Measurements from ENCODE around the gene PITPNB.

PITPNB gene

GRCh38 chr22:27825174-27825573 lies 93.9 kb downstream of the PITPNB start:
- no peak for DNase-seq

DNA sequence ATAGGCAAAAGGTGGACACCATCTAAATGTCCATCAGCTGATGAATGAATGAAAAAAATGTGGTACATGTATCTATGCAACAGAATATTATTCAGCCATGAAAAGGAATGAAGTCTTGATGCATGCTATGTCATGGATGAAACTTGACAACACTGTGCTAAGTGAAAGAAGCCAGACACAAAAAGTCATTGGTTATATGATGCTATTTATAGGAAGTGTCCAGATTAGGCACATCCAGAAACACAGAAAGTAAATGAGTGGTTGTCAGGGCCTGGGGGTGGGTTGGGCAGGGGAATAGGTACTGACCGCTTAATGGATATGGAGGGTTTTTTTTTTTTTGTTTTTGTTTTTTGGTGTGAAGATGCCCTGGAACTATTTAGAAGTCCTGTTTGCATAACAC lies 95.8 kb downstream of the PITPNB start:
- no peak for DNase-seq

- peak; percentile 66 for DNase-seq
Measured at GRCh38 chr22:27820896-27821866, 97.9 kb downstream of the PITPNB start.

DNA sequence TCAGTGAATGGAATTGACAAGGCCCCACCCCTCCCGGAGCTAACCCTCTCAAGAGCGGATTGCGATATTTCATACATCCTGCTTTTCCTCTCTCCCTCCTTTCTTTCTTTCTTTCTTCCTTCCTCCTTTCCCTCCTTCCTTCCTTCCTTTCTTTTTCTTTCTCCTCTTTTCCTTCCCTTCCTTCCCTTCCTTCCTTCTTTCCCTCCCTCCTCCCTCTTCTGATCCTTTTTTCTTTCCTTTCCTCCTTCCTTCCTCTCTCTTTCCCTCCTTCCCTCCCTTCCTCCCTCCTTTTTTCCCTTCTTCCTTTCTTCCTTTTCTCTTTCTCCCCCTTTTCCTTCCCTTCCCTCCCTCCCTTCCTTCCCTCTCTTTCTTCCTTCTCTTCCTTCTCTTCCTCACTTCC lies 102.5 kb downstream of the PITPNB start:
- no peak for DNase-seq

- no peak for DNase-seq
Measured at GRCh38 chr22:27815826-27816530, 103.1 kb downstream of the PITPNB start.

DNA sequence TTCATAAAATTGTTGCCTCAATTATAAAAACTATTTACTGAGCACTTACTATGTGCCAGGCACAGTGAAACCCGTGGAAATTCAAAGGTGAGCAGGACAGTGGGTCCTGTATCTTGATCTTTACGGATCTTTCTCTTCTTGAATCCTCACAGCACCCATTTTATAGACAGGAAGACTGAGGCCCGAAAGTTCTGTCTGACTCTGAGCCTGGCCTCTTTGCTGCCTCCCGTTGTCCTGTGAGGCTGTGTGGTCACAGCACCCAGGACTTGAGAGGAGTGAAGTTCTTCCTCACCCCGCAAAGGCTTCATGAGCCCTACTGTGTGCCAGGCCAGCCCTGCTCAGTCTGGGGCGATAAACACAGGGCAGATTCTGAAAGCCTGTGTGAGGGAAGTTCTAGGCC lies 104.1 kb downstream of the PITPNB start:
- no peak for DNase-seq

DNA sequence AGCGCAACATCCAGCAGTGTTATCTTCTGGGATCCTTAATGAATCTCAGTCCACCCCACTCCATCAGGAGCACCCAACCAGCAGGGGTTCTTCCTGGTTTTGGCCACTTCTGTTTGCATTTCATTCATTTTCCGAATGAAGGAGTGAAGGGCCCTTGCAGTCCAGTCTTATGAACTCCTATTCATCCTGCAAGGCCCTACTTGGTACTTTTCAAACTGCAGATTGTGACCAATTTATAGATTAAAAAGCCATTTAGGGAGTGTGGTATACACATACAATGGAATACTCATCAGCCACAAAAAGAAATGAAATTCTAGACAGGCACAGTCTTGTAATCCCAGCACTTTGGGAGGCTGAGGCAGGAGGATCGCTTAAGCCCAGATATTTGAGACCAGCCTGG lies 107.3 kb downstream of the PITPNB start:
- no peak for DNase-seq

- DNase-seq = peak; percentile 88
Measured at GRCh38 chr22:27810609-27811151, 108.4 kb downstream of the PITPNB start.

- DNase-seq = no peak
Measured at GRCh38 chr22:27809700-27810608, 109.1 kb downstream of the PITPNB start.

- DNase-seq = no peak
Measured at GRCh38 chr22:27809226-27809603, 109.8 kb downstream of the PITPNB start.

DNA sequence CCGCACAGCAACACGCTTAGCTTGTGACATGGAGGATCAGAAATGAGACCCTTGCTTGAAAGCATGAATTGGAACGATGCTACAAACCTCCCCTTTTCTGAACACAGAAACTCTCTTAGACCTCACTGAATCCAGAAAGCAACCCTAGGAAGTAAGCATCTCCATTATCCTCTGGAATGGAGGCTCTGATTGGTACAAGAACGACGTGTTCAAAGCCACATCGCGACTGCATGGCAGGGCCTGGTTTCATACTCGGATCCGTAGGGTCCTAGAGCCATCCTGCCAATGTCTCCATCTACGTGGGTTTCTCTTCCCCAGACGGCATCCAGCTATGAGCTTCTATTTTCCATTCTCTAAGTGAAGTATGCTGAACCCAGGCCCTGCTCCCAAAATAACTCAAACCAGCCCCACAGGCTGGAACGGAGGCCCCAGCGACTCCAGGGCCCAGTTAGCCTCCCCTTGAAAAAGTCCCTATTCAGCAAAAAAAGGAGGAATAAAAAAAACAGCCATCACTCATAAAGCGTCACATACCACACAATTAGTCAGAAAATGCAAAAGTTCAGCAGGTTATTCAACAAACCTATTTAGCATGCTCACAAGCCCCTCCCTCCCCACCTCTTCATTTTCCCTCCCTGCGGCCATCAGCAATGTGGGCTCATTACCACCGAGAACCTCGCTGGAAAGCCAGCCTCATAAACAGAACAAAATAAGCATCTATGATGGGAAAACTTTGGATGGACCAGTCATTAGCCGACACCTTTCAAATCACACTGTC lies 110.4 kb downstream of the PITPNB start:
- no peak for DNase-seq

DNA sequence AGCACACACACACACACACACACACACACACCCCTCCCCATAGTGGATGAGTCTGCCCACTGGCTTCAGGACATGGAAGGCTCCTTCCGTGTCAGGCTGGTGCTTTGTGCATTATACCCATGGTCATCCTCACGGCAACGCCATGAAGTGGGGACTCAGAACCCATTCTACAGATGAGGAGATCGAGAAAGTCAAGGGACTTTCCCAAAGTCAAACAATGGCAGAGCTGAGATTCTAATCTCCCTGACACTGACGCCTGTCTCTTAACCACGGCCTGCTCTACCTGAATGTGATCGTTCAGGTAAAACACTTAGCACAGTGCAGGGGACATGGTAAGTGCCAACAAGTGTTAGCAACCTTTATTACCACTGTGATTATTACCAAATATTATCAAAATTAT lies 113.2 kb downstream of the PITPNB start:
- DNase-seq = no peak

GRCh38 chr22:27804470-27805297 lies 114.4 kb downstream of the PITPNB start:
- peak; percentile 81 for DNase-seq

- DNase-seq = no peak
Measured at GRCh38 chr22:27803841-27804415, 115.1 kb downstream of the PITPNB start.

DNA sequence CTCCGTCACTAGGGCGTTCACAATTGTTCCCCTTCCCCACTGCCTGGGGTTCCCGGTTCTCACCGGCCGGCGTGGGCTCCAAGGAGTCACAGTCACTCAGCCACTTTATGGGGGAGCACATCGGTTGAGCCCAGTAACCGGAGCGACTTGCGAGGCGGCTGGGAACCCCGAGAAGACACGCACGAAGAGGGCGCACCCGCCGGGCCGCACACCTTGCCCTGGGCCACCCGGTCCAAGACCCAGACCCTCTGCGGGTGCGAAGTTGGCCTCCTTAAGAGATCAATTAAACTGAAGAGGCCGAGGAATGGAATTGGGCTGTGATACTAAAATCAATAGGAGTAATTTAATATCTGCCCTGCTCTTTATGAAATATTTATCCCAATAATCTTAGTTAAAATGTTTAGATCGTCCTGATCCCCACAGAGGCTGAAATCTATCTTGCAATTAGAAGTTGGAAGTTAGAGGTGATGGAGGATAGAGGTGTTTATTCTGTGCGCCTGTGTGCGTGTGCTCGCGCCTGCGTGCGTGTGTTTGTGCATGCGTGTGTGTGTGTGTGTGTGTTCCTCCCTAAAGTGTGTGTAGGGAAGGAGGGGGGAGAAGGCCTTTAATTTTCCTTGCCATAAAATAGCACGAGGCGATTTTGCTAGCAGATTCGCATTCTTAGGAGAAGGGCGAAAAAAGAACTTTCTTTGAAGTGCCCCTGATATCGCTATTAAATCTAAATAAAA lies 116.5 kb downstream of the PITPNB start:
- no peak for DNase-seq
